ENCODE data around the gene ELAC2. TPM values are rescaled to one million over a fixed set of nuclear protein-coding genes. Genes with fewer than 3 reads are reported as not detected.

ELAC2 gene
- polyA plus RNA-seq, 1 donor (not counting 4 experiments of a cell fraction or from before 2014, with no cell fraction given): 78.7 TPM

- Histone ChIP-seq H3K79me2 (ENCODE audit: control insufficient read depth, insufficient read depth, low read length) (no peaks in the 10 kb centered on the region), H3K27ac (ENCODE audit: control insufficient read depth, insufficient read depth, low read length) (no peak overlapping the region), H3K36me3 (ENCODE audit: control insufficient read depth in 2 of 2, extremely low read depth in 1 of 2, insufficient read depth in 2 of 2, low read length in 2 of 2) (peaks cover 61 to 62% of the 10 kb centered on the region in 2 experiments), H3K9me3 (ENCODE audit: control insufficient read depth, low read depth, low read length) (no peaks in the 10 kb centered on the region), H3K4me1 (ENCODE audit: control insufficient read depth, extremely low read depth, insufficient read depth, low read length) (no peaks in the 10 kb centered on the region), H2AFZ (ENCODE audit: control insufficient read depth, low read length) (no peak overlapping the region), H3K4me2 (ENCODE audit: control insufficient read depth, extremely low read depth, insufficient read depth, low read depth, low read length) (no peak overlapping the region), H4K20me1 (ENCODE audit: control insufficient read depth, extremely low read depth, insufficient read depth, low read length) (no peaks in the 10 kb centered on the region), H3K9me1 (ENCODE audit: control insufficient read depth, extremely low read depth, insufficient read depth, low read length) (no peaks in the 10 kb centered on the region), H3K9ac (ENCODE audit: control insufficient read depth, extremely low read depth, insufficient read depth, low read length) (no peak overlapping the region), H3K27me3 (ENCODE audit: control insufficient read depth, extremely low read depth, insufficient read depth, low read length) (no peaks in the 10 kb centered on the region), H3K4me3 (ENCODE audit: control insufficient read depth in 2 of 3, extremely low read depth in 1 of 3, insufficient read depth in 2 of 3, low read depth in 1 of 3, low read length in 3 of 3) (no peak overlapping the region)
- FAIRE-seq: no peak
- DNase-seq (ENCODE audit: low read depth, low spot score): no peak
- no peak for TF ChIP-seq EZH2 (IDR thresholded peaks at IDR 0.05; ENCODE audit: low read length)
- no peak for TF ChIP-seq CTCF (optimal IDR thresholded peaks at IDR 0.05 in 1 of 3, IDR thresholded peaks at IDR 0.05 in 1 of 3, conservative IDR thresholded peaks at IDR 0.05 in 1 of 3; ENCODE audit: extremely low read depth in 1 of 3, insufficient read depth in 2 of 3, low read length in 3 of 3)
- dilution Hi-C loops (cut with MboI; ENCODE audit: extremely low pct_ligation_motif_present, low sequenced_read_pairs): no loop called here
Observed at GRCh38 chr17:12995106-12995895, 22.5 kb downstream of the ELAC2 start.

GRCh38 chr17:12994341-12995074, 23.3 kb downstream of the ELAC2 start:
- Histone ChIP-seq H3K79me2 (ENCODE audit: control insufficient read depth, insufficient read depth, low read length) (no peaks in the 10 kb centered on the region), H3K9ac (ENCODE audit: control insufficient read depth, extremely low read depth, insufficient read depth, low read length) (no peak overlapping the region), H3K27ac (ENCODE audit: control insufficient read depth, insufficient read depth, low read length) (no peak overlapping the region), H3K4me1 (ENCODE audit: control insufficient read depth, extremely low read depth, insufficient read depth, low read length) (no peaks in the 10 kb centered on the region), H3K9me3 (ENCODE audit: control insufficient read depth, low read depth, low read length) (no peaks in the 10 kb centered on the region), H3K4me2 (ENCODE audit: control insufficient read depth, extremely low read depth, insufficient read depth, low read depth, low read length) (no peak overlapping the region), H3K27me3 (ENCODE audit: control insufficient read depth, extremely low read depth, insufficient read depth, low read length) (no peaks in the 10 kb centered on the region), H3K36me3 (ENCODE audit: control insufficient read depth in 2 of 2, extremely low read depth in 1 of 2, insufficient read depth in 2 of 2, low read length in 2 of 2) (peaks cover 57 to 60% of the 10 kb centered on the region in 2 experiments), H3K4me3 (ENCODE audit: control insufficient read depth in 2 of 3, extremely low read depth in 1 of 3, insufficient read depth in 2 of 3, low read depth in 1 of 3, low read length in 3 of 3) (no peak overlapping the region), H3K9me1 (ENCODE audit: control insufficient read depth, extremely low read depth, insufficient read depth, low read length) (no peaks in the 10 kb centered on the region), H4K20me1 (ENCODE audit: control insufficient read depth, extremely low read depth, insufficient read depth, low read length) (no peaks in the 10 kb centered on the region), H2AFZ (ENCODE audit: control insufficient read depth, low read length) (no peak overlapping the region)
- dilution Hi-C loops (cut with MboI; ENCODE audit: extremely low pct_ligation_motif_present, low sequenced_read_pairs): no loop called here
- no peak for TF ChIP-seq CTCF (optimal IDR thresholded peaks at IDR 0.05 in 1 of 3, IDR thresholded peaks at IDR 0.05 in 1 of 3, conservative IDR thresholded peaks at IDR 0.05 in 1 of 3; ENCODE audit: extremely low read depth in 1 of 3, insufficient read depth in 2 of 3, low read length in 3 of 3)
- no peak for TF ChIP-seq EZH2 (IDR thresholded peaks at IDR 0.05; ENCODE audit: low read length)
- no peak for FAIRE-seq
- no peak for DNase-seq (ENCODE audit: low read depth, low spot score)
